ENCODE data around the gene NPM1.
"Not testable (repeated sequence)": the region's sequence is repeated elsewhere in the genome, so short reads cannot be mapped to it uniquely, and the experiment has no call there.

GRCh38 chr5:171398660-171399059 lies 11.0 kb downstream of the NPM1 start:
- TF ChIP-seq CTCF (conservative IDR thresholded peaks at IDR 0.05 in 1 of 2, IDR thresholded peaks at IDR 0.05 in 1 of 2; ENCODE audit: extremely low read depth in 1 of 2, insufficient read depth in 1 of 2, low read depth in 1 of 2, low read length in 2 of 2); EZH2 (IDR thresholded peaks at IDR 0.05; ENCODE audit: borderline replicate concordance, low read length): not testable (repeated sequence)

All from mammary epithelial cell (primary cell).